K562 (cell line): ENCODE measurements around the gene SYNGR4. TPM values are rescaled to one million over a fixed set of nuclear protein-coding genes. Genes with fewer than 3 reads are reported as not detected.

ENCODE experiments used
- CREBBP ChIP-seq: IDR thresholded peaks from one replicate; pipeline ENCODE4 v1.6.1; 2012; ENCODE audit warnings: low read depth, mild to moderate bottlenecking, control low read depth, inconsistent platforms, low read length
- CREM ChIP-seq: IDR thresholded peaks from 2 replicates; pipeline ENCODE4 v1.6.1; 2014; ENCODE audit warnings: antibody characterized with exemption, low read depth
- EZH2 ChIP-seq: IDR thresholded peaks from 2 replicates; pipeline ENCODE4 v1.6.1; 2012; ENCODE audit warnings: low read depth, mild to moderate bottlenecking, inconsistent platforms, low read length, borderline replicate concordance
- FOXK1 ChIP-seq: sonication (generic); formaldehyde crosslinking; IDR thresholded peaks from 2 replicates; pipeline ENCODE4 v1.8.0; 2022; ENCODE audit warnings: missing genetic modification reagents, mild to moderate bottlenecking, borderline replicate concordance
- FOXP4 ChIP-seq: sonication (generic); formaldehyde crosslinking; IDR thresholded peaks from 2 replicates; pipeline ENCODE4 v1.8.0; 2022; ENCODE audit warnings: mild to moderate bottlenecking, missing genetic modification reagents, borderline replicate concordance
- GABPB2 ChIP-seq: fragments of 250-450 bp; sonication (Bioruptor Pico); conservative IDR thresholded peaks from 2 replicates; pipeline ENCODE4 v1.5.1; 2021; ENCODE audit warnings: mild to moderate bottlenecking
- MNT ChIP-seq, 2 experiments: fragments of 450-650 bp; conservative IDR thresholded peaks; 2 replicates each; pipeline ENCODE4 v1.6.1; 2017; ENCODE audit warnings: mild to moderate bottlenecking in 2 of 2, moderate library complexity in 2 of 2
- NEUROD1 ChIP-seq: fragments of 150-350 bp; IDR thresholded peaks from 2 replicates; pipeline ENCODE4 v1.6.1; 2014; ENCODE audit warnings: borderline replicate concordance, low read length, low read depth; ENCODE audit not compliant: partially characterized antibody
- SMARCC2 ChIP-seq: fragments of 450-650 bp; IDR thresholded peaks from 2 replicates; pipeline ENCODE4 v1.6.1; 2017; ENCODE audit warnings: antibody characterized with exemption, moderate library complexity, mild to moderate bottlenecking, low read depth
- YY1 ChIP-seq, 3 experiments: IDR thresholded peaks; 2 replicates each; pipeline ENCODE4 v1.6.1; 2011; ENCODE audit warnings: low read length in 2 of 3, mild to moderate bottlenecking in 2 of 3, moderate library complexity in 2 of 3, borderline replicate concordance in 1 of 3, control low read depth in 1 of 3, low read depth in 1 of 3; ENCODE audit not compliant: insufficient read depth in 3 of 3, insufficient replicate concordance in 2 of 3, control insufficient read depth in 1 of 3, insufficient read length in 1 of 3; ENCODE audit errors: extremely low read depth in 1 of 3
- ZC3H8 ChIP-seq: fragments of 450-650 bp; IDR thresholded peaks from 2 replicates; pipeline ENCODE4 v1.6.1; 2017
- ZNF282 ChIP-seq: sonication (generic); formaldehyde crosslinking; IDR thresholded peaks from 2 replicates; pipeline ENCODE4 v1.8.1; 2023; ENCODE audit warnings: missing genetic modification reagents
- ZNF318 ChIP-seq, 2 experiments: fragments of 450-650 bp; IDR thresholded peaks; 2 replicates each; pipeline ENCODE4 v1.6.1; 2016; ENCODE audit warnings: mild to moderate bottlenecking in 2 of 2, borderline replicate concordance in 1 of 2, low read depth in 1 of 2, moderate library complexity in 1 of 2
- ZNF764 ChIP-seq: fragments of 250-450 bp; sonication (Bioruptor Pico); IDR thresholded peaks from 2 replicates; pipeline ENCODE4 v1.4.0; 2020; ENCODE audit warnings: low read depth, mild to moderate bottlenecking, moderate library complexity
- polyA plus RNA-seq, 8 experiments: library from polyadenylated mRNA; depleted of rRNA in 4 of 8; stranded (reverse) in 5 of 8; unstranded in 3 of 8; fragments of >200 nt; fragmentation: Nextera tagmentation in 2 of 8; fragmentation: Illumina TruSeq in 1 of 8; extraction: Ambion mirVana in 2 of 8; extraction: Trizol in 1 of 8; gene quantifications; 2 replicates each; pipeline versions ENCODE4 v1.2.1 to v1.2.3, GENCODE V29; 2011 to 2014; ENCODE audit warnings: inconsistent platforms in 1 of 8, missing spikeins in 1 of 8
- total RNA-seq, 7 experiments: library from RNA; depleted of rRNA in 6 of 7; stranded (reverse); fragments of >200 nt in 6 of 7; fragmentation: Illumina TruSeq in 2 of 7; extraction: Trizol in 2 of 7; gene quantifications; 2 replicates each; pipeline versions ENCODE4 v1.2.1 to v1.2.3, GENCODE V29; 2011 to 2021; ENCODE audit warnings: low replicate concordance in 1 of 7

Gene SYNGR4
- total and polyA plus RNA-seq, 9 of the 15 experiments (the other 6 are each of a cell fraction or from before 2014, with no cell fraction given) = 0.07 to 0.14 TPM; not detected in 7

GRCh38 chr19:48418317-48419064 is 54.3 kb downstream of the SYNGR4 start (continued):
- TF ChIP-seq CREBBP (no peak), NEUROD1 (no peak), EZH2 (no peak), ZC3H8 (no peak), CREM (peak; percentile 51), SMARCC2 (no peak), ZNF318 (IDR thresholded peaks at IDR 0.05; ENCODE audit: borderline replicate concordance in 1 of 2, low read depth in 1 of 2) (no peak), ZNF282 (CRISPR knock-in tag) (no peak), YY1 (IDR thresholded peaks at IDR 0.05; ENCODE audit: borderline replicate concordance in 1 of 3, control insufficient read depth in 1 of 3, extremely low read depth in 1 of 3, insufficient read depth in 3 of 3, insufficient read length in 1 of 3, insufficient replicate concordance in 2 of 3, low read depth in 1 of 3, low read length in 2 of 3) (peak in 1 of 3 experiments; percentile 60), ZNF764 (CRISPR knock-in tag) (peak; percentile 77; the same call in 1 of the 2 replicates), FOXK1 (CRISPR knock-in tag) (no peak), FOXP4 (CRISPR knock-in tag) (no peak), GABPB2 (CRISPR knock-in tag) (no peak), MNT (conservative IDR thresholded peaks at IDR 0.05) (no peak)
